GM10847 (cell line): ENCODE results near the gene HDAC4.

Experiments used
- POLR2A ChIP-seq: IDR thresholded peaks from 2 replicates; pipeline ENCODE4 v1.6.1; 2011; ENCODE audit not compliant: insufficient read length; ENCODE audit errors: extremely low read depth

HDAC4 gene

GRCh38 chr2:239224199-239224570 lies 176.6 kb downstream of the HDAC4 start:
- TF ChIP-seq POLR2A, result no peak

DNA sequence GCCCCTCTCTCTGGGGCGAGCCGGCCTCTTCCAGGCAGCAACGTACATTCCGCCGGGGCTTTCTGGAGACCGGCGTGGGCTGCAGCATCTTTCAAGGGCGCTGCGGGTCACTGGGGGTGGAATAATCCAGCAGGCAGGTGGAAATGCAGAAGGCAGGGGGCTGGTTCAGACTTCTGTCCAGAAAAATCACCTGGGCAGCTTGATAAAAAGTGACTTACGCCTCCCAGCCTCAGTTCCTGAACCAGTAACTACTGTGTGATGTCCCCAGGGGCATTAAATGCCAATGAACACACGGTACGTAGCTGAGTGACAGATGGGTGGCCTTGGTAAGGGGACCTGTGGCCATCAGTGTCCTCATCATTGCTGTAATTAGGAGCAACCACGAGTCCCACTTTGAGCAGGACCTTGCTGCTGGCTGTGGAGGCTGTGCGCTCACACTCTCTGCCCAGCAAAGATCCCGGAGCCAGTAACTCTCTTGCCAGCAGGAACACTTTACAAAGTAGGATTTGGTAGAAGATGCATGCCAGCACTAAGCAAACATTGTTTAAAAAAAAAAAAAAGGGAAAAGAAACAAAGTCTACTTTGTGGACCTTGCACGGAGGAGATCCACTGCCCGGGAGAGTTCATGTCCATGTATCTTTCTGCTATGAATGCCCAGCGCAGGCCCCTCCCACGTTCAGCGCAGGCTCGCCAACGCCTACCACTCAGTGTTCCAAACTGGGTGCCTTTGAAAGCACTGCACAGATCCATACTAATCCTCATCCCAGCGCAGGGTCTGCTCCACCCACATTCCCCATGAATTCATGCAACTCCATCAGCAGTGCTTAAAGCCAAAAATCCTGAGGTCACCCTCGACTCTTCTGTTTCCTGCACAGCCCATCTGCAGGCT lies 177.3 kb downstream of the HDAC4 start:
- TF ChIP-seq POLR2A, result no peak

DNA sequence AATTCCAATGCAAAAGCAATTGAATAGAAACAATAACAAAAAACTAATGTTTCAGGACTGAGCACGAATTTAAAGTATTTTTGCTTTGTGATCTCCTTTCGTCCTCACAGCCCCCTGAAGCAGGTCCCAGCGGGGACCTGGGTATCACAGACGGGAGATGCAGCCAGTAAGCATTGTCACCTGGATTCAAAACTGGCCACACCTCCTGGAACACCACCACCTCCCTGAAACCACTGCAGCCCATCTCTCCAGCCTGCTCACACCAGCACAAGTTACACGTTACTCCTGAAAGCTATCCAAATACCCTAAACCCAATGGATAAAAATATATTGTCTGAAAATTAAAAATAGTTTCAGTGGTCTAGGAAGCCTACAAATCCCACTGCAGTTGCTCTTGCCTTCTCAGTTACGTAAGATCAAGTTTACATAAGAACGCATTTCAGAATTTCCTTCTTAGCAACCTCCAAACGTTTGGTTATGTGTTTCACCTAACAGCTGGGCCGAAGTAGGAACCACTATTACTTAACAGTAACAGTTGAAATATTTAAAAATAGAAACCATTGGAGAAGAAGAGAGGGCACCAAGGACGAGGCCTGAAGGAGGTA lies 178.0 kb downstream of the HDAC4 start:
- TF ChIP-seq POLR2A, result no peak

- no peak for TF ChIP-seq POLR2A
Observed at GRCh38 chr2:239222312-239222660, 178.5 kb downstream of the HDAC4 start.

- TF ChIP-seq POLR2A, result no peak
Observed at GRCh38 chr2:239220981-239221396, 179.8 kb downstream of the HDAC4 start.

- TF ChIP-seq POLR2A, result no peak
Observed at GRCh38 chr2:239220341-239220740, 180.5 kb downstream of the HDAC4 start.

DNA sequence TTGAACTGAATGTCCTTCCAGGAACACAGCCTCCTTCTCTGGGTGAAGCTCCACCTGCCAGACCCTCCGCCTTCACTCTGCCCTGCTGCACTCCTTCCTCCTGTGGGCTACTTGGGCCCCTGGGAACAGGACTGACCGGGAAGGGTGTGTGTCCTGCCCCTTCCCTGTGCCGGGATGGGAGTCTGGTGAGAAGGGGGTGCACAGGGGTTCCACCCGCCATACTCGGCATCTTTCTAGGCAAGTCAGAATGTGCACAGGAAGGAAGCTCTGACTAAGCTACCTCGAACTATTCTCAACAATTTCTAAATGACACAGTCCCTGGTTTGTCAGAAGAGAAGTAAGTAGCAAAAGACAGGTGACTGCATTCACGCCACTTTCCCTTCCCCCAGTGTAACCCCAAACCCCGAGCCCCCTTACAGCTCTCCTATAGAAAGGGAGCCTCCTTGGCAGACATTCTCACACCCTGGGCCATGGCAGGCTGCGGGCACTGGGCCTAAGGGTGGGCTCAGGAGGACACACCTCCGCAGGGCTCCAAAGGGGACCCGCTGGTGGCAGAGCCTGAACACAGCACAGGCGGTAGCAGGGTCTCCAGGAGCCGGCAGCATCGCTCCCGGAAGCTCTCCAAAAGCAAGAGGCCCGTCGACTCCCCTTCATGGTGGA lies 184.1 kb downstream of the HDAC4 start:
- no peak for TF ChIP-seq POLR2A

GRCh38 chr2:239215988-239216613 lies 184.7 kb downstream of the HDAC4 start:
- no peak for TF ChIP-seq POLR2A

DNA sequence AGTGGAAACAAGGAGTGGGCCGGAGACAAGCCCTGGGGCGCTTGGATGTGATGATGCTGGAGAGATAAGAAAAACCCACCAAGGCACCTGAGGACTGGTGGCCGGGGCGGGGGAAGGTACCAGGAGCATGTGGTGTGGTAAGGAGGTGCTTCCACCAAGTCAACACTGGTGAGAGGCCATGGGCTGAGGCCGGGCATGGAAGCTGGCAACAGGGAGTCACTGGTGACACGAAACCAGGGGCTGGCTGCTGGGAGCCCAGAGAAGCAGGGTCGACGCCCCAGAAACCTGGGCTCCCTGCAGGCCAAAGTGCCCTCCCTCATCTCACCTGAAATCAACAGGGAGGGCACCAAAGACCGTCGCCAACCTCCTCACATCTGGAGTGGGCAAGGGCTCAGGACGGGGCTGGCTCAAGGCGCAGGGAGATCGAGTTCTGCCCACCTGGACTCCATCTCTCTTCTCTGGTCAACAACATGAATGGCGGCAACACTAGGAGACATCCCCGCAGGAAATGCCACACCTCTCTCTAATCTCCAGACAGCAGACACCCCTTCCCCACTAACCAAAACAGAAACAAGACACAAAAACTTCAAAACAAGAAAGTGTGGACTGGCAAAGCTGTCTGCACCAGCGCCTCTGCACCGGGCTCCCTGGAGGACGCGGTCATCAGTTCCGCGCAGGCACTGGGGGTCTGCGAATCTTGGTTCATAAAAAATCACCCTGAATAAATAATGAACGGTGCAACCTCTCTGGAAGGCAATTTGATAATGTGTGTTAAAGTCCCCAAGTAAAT lies 185.5 kb downstream of the HDAC4 start:
- TF ChIP-seq POLR2A, result no peak

DNA sequence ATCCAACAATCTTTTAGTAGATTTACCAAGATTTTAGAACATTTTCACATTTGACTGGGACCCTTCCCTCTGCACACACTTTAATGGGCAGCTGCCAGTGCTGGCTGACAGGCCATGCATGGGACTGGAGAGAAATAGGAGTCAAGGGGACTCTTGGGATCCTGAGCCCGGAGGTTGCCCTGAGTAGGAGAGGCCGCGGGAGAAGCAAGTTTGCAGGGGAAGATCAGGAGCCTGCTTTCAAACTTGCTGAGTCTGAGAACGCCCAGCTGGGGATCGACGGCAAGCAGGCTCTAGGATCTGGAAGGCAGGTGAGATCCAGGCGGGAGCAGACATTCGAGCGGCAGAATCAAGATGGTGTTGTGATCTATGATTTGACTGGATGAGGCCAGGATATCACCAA lies 186.1 kb downstream of the HDAC4 start:
- TF ChIP-seq POLR2A, result no peak

DNA sequence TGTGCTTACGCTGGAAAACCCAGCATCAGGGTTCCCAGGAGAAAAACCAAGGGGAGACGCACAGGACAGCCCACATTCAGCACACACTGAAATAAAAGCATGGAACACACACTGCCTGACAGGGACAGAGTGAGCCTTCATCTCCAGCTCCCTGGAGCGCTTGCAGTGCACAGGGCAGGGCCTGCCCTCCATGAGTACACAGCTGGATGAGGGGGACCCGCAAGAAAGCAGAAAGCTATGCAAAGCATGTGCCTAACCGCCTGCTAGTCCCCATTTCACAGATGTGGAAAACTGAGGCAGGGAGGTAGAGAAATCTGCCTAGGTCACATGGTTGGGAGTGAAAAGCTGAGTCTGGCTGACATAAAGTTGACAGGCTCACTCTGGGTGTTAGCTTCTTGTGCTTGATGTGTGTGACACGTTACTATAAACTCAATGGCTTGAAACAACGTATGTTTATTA lies 187.1 kb downstream of the HDAC4 start:
- TF ChIP-seq POLR2A, result no peak

- TF ChIP-seq POLR2A, result no peak
Observed at GRCh38 chr2:239212929-239213642, 187.7 kb downstream of the HDAC4 start.

DNA sequence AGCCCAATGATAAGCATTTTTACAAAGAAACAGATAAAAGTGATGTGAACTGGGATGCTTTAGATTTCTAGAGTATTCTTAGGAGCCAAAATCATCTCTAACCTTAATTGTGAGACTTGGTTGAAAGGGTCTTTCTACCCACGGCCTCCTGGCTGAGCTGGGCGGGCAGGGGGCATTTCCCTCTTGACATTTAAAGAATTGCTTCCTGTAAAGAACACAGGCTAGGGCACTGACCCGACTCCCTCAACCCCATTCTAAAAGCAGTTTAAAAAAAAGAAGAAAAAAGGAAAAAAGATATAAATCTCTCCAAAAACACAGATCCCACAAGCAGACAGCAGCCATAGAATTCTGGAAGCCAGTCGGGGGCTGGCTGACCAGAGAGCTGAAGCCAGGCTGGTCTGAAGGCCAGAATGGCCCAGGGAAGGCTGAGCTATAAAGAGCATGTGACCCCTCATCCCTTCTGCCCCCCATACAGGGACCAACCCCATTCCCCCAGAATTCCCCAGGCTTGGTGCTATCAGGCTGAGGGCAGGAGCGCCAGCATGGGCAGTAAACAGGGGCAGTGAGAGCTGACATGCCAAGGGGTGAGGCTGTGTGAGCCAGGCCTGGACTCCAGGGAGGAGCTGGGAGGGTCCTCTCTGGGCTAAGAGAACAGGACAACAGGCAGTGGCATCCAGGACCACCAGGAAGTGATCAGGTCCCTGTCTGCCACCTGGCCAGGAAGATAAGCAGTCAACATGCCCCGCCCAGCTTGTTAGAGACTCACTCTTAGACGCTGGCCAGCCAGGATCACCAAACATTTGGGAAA lies 188.5 kb downstream of the HDAC4 start:
- TF ChIP-seq POLR2A, result no peak
